AG04450 (cell line): ENCODE results near the gene SLC6A19. TPM values are rescaled to one million over a fixed set of nuclear protein-coding genes. Genes with fewer than 3 reads are reported as not detected.
A peak's percentile ranks its signal among the peaks of the same experiment; 100 is the strongest.

ENCODE experiments used
- CTCF ChIA-PET: fragments of 300-600, 350-600 bp; formaldehyde crosslinking; extraction: SDS; loops from one replicate; lab custom pipeline; 2022; ENCODE audit warnings: antibody characterized with exemption, inconsistent platforms; lab: Charles Lee
- POLR2A ChIA-PET: fragments of 350-600 bp; formaldehyde crosslinking; extraction: SDS; loops from one replicate; lab custom pipeline; 2021; ENCODE audit warnings: antibody characterized with exemption, inconsistent platforms; lab: Yijun Ruan, JAX
- DNase-seq: peaks from one replicate; pipeline ENCODE4 v3.0.0-alpha.2; 2011; ENCODE audit warnings: low read depth, low spot score
- H3K27ac ChIP-seq: one replicate; pipeline ENCODE4 v1.5.1; 2012; ENCODE audit warnings: low read depth, low read length, control low read depth
- H3K27me3 ChIP-seq: one replicate; pipeline ENCODE4 v1.6.0; 2012; ENCODE audit warnings: low read length; ENCODE audit not compliant: control insufficient read depth, insufficient read depth
- H3K4me3 ChIP-seq: 2 replicates; pipeline ENCODE4 v1.5.1; 2011; ENCODE audit warnings: mild to moderate bottlenecking, low read depth, low read length, control low read depth
- H3K9me3 ChIP-seq: 2 replicates; pipeline ENCODE4 v1.5.1; 2012; ENCODE audit warnings: low read length; ENCODE audit not compliant: control insufficient read depth, insufficient read depth
- polyA plus RNA-seq: library from polyadenylated mRNA; depleted of rRNA; stranded (reverse); fragments of >200 nt; gene quantifications from 2 replicates; pipeline ENCODE4 v1.2.3, GENCODE V29; 2011
- TF ChIP-seq, protein P1 (sequence below): IDR thresholded peaks from 2 replicates; pipeline ENCODE4 v1.5.1; 2011; ENCODE audit warnings: low read depth, low read length, control low read depth, inconsistent platforms

SLC6A19 gene
- polyA plus RNA-seq, 1 experiment: not detected

DNA sequence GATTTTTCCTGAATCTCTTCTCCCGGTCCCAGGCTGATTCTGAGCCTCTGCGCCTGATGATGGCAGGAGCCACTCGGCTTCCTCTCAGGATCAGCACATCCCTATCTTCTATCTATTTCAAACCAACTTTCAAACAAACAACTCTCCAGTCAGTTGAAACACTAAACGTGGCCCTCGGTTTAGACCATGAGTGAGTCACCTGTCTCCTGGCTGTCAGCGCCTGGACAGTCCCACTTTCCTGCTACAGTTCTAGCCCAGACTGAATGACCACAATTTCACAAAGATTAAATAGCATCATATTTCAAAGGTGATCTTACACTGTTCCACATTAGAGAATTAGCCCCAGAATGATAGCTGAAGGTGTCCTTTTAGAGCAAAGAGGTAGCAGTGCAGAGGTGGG lies 6.2 kb downstream of the SLC6A19 start:
- CTCF ChIA-PET: no interaction called here
- no peak overlapping the region for H3K4me3 ChIP-seq
- TF ChIP-seq, protein P1, sequence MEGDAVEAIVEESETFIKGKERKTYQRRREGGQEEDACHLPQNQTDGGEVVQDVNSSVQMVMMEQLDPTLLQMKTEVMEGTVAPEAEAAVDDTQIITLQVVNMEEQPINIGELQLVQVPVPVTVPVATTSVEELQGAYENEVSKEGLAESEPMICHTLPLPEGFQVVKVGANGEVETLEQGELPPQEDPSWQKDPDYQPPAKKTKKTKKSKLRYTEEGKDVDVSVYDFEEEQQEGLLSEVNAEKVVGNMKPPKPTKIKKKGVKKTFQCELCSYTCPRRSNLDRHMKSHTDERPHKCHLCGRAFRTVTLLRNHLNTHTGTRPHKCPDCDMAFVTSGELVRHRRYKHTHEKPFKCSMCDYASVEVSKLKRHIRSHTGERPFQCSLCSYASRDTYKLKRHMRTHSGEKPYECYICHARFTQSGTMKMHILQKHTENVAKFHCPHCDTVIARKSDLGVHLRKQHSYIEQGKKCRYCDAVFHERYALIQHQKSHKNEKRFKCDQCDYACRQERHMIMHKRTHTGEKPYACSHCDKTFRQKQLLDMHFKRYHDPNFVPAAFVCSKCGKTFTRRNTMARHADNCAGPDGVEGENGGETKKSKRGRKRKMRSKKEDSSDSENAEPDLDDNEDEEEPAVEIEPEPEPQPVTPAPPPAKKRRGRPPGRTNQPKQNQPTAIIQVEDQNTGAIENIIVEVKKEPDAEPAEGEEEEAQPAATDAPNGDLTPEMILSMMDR: no peak
- no peak overlapping the region for H3K27ac ChIP-seq
- H3K9me3 ChIP-seq: peaks cover 18% of the 10 kb centered on the region
- peaks cover 10% of the 10 kb centered on the region for H3K27me3 ChIP-seq
- POLR2A ChIA-PET: no interaction called here
- DNase-seq: no peak

DNA sequence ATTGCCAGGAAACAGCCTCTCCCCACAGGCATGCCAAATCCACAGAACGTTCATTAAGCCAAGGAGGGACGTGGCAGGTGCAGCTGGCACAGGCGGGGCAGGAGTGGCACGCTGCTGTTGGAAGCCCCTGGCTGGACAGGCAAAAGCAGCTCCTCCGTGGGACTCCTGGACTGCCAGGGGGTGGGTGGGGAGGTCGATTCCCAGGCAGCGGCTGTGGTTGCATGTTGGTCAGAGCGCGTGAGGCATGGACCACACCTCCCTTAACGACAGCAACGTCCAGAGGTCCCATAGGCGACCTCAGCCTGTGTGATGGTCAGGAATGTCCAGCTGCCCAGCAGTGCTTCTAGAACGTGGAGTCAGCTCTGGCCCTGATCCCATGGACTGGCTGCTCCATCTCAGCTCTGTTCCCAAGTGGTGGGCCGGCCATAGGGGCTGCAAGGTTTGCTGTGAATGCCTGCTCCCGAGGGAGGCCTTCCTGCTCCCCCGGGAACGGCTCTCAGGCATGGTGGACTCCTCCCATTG lies 6.9 kb downstream of the SLC6A19 start:
- peaks cover 10% of the 10 kb centered on the region for H3K27me3 ChIP-seq
- H3K27ac ChIP-seq: no peak overlapping the region
- POLR2A ChIA-PET: no interaction called here
- CTCF ChIA-PET: interaction anchor here (0.6 to 1.5 kb wide), 2 partner anchors 399 to 437 kb away, joined by 5 to 14 read pairs; no protein-coding TSS in a partner anchor
- TF ChIP-seq, protein P1: no peak
- peaks cover 22% of the 10 kb centered on the region for H3K9me3 ChIP-seq
- no peak for DNase-seq
- no peak overlapping the region for H3K4me3 ChIP-seq

DNA sequence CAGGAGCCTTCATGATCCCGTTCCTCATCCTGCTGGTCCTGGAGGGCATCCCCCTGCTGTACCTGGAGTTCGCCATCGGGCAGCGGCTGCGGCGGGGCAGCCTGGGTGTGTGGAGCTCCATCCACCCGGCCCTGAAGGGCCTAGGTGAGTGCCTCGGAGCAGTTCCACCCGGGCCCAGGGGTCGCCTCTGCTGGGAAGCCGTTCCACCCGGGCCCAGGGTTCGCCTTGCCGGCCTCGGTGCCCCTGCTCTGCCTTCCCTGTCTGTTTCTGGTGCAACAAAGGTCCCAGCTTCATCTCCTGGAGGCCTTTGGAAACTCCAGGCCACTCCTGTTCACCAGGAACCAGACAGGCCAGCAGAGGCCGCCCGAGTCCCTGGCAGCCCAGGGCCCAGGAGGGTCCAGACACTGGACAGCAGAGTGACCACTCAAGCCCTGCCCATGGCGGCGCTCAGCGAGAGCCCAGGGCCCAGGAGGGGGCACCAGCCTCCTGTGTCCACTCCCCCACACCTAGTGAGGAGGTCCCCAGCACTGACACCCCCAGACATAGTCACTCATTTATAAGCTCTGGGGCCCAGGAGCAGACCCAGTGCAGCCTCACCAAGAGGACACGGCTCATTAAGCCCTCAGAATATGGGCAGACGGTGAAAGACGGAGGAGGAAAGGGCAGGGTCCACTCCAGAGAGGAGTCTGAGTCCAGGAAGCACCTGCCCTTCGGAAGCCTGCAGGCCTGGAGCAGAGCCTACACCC lies 7.5 kb downstream of the SLC6A19 start:
- POLR2A ChIA-PET: no interaction called here
- CTCF ChIA-PET: interaction anchor here (0.6 to 1.5 kb wide), 3 partner anchors 189 to 436 kb away, joined by 3 to 14 read pairs (median 5); no protein-coding TSS in a partner anchor
- no peak overlapping the region for H3K27ac ChIP-seq
- peaks cover 10% of the 10 kb centered on the region for H3K27me3 ChIP-seq
- DNase-seq: no peak
- H3K4me3 ChIP-seq: no peak overlapping the region
- TF ChIP-seq, protein P1: peak; percentile 50
- H3K9me3 ChIP-seq: peaks cover 28% of the 10 kb centered on the region

DNA sequence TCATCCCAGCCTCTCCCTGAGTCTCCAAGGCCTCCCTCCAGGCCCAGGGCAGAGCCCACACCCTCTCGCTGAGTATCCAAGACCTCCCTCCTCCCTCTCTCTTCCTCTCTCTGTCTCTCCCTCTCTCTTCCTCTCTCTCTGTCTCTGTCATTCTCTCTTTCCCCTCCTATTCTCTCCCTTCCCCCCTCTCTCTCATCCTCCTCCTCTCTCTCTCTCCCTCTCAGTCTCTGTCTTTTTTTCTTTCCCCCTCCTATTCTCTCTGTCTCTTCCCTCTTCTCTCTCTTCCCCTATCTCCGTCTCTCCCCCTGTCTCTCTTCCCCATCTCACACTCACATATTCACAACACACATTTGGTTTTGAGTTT lies 8.1 kb downstream of the SLC6A19 start:
- H3K27me3 ChIP-seq: peaks cover 10% of the 10 kb centered on the region
- POLR2A ChIA-PET: no interaction called here

More for the DNA sequence above, 8.1 kb downstream of the SLC6A19 start:
- TF ChIP-seq, protein P1: no peak
- Histone ChIP-seq H3K9me3 (peaks cover 34% of the 10 kb centered on the region), H3K4me3 (no peak overlapping the region), H3K27ac (no peak overlapping the region)
- CTCF ChIA-PET: interaction anchor here (0.6 to 1.5 kb wide), 2 partner anchors 189 to 436 kb away, joined by 3 to 14 read pairs; no protein-coding TSS in a partner anchor
- no peak for DNase-seq
